BLaER1 treated with 17β-estradiol and CSF1 and Interleukin-3, amounts not matched to agents 10 nM and 100 nM (cell line): ENCODE results near the gene MRPS18A.

Experiments used
- H3K27ac ChIP-seq, 11 experiments: shearing (Covaris generic); formaldehyde crosslinking; 2 replicates each; pipeline ENCODE4 v1.8.1; 2022
- H3K27me3 ChIP-seq, 11 experiments: shearing (Covaris generic); formaldehyde crosslinking; 2 replicates each; pipeline ENCODE4 v1.8.1; 2022
- H3K36me3 ChIP-seq, 11 experiments: shearing (Covaris generic); formaldehyde crosslinking; 2 replicates each; pipeline ENCODE4 v1.8.1; 2022
- H3K4me1 ChIP-seq, 10 experiments: shearing (Covaris generic); formaldehyde crosslinking; 2 replicates each; pipeline ENCODE4 v1.8.1; 2022
- H3K4me2 ChIP-seq, 11 experiments: shearing (Covaris generic); formaldehyde crosslinking; 2 replicates each; pipeline ENCODE4 v1.8.1; 2022
- H3K4me3 ChIP-seq, 10 experiments: shearing (Covaris generic); formaldehyde crosslinking; 2 replicates each; pipeline ENCODE4 v1.8.1; 2022
- H3K9ac ChIP-seq, 11 experiments: shearing (Covaris generic); formaldehyde crosslinking; 2 replicates each; pipeline ENCODE4 v1.8.1; 2022
- H3K9me3 ChIP-seq, 11 experiments: shearing (Covaris generic); formaldehyde crosslinking; replicated peaks in 1 of 11; 2 replicates each; pipeline ENCODE4 v1.8.1; 2022
- H4K20me1 ChIP-seq, 11 experiments: shearing (Covaris generic); formaldehyde crosslinking; 2 replicates each; pipeline ENCODE4 v1.8.1; 2022
- Cebpa-rat ChIP-seq, 11 experiments: shearing (Covaris generic); IDR thresholded peaks; 2 replicates each; pipeline ENCODE4 v1.8.1; 2022

MRPS18A gene

GRCh38 chr6:43629505-43630300 is 57.9 kb downstream of the MRPS18A start:
- peak overlapping the region; percentile 85 to 99 (median 97) for H3K27ac ChIP-seq
- peak overlapping the region; percentile 85 to 98 (median 95) for H3K9ac ChIP-seq
- peaks cover 53 to 71% (median 67%) of the 10 kb centered on the region in 10 experiments for H3K4me1 ChIP-seq
- no peaks in the 10 kb centered on the region for H3K9me3 ChIP-seq
- TF ChIP-seq Cebpa-rat (IDR thresholded peaks at IDR 0.05) = peak; percentile 27 to 97 (median 89); a peak in 18 of 22 replicates
- H3K36me3 ChIP-seq = peaks cover 16 to 23% (median 19%) of the 10 kb centered on the region in 11 experiments
- peaks cover 0 to 30% (median 11%) of the 10 kb centered on the region in 11 experiments; a peak in 8 of 22 replicates for H4K20me1 ChIP-seq
- peak overlapping the region; percentile 64 to 98 (median 94) for H3K4me3 ChIP-seq
- H3K27me3 ChIP-seq = no peaks in the 10 kb centered on the region
- H3K4me2 ChIP-seq = peak overlapping the region; percentile 83 to 99 (median 94)

GRCh38 chr6:43629104-43629504 is 58.5 kb downstream of the MRPS18A start, which contains the start of gene GTPBP2:
Gene GTPBP2 (minus strand): TSS chr6:43629264. CDS start chr6:43629162, 102 bp downstream.
- peak within 1 kb of the TSS; percentile 89 to 99 (median 96) for H3K4me2 ChIP-seq
- H3K36me3 ChIP-seq = peaks cover 22 to 29% (median 25%) of the 10 kb centered on the region in 11 experiments
- peak within 1 kb of the TSS; percentile 85 to 98 (median 96) for H3K9ac ChIP-seq
- H3K9me3 ChIP-seq = no peaks in the 10 kb centered on the region
- no peaks in the 10 kb centered on the region for H3K27me3 ChIP-seq
- H3K4me3 ChIP-seq = peak within 1 kb of the TSS; percentile 85 to 98 (median 96)
- peaks cover 52 to 67% (median 62%) of the 10 kb centered on the region in 10 experiments for H3K4me1 ChIP-seq
- H3K27ac ChIP-seq = peak within 1 kb of the TSS; percentile 92 to 99 (median 97)
- peaks cover 0 to 36% (median 11%) of the 10 kb centered on the region in 11 experiments; a peak in 8 of 22 replicates for H4K20me1 ChIP-seq
- no peak for TF ChIP-seq Cebpa-rat (IDR thresholded peaks at IDR 0.05)

- peak overlapping the region; percentile 83 to 97 (median 92) for H3K4me2 ChIP-seq
- H4K20me1 ChIP-seq = peaks cover 0 to 40% (median 11%) of the 10 kb centered on the region in 11 experiments; a peak in 8 of 22 replicates
- H3K4me1 ChIP-seq = peaks cover 49 to 63% (median 58%) of the 10 kb centered on the region in 10 experiments
- H3K9me3 ChIP-seq = no peaks in the 10 kb centered on the region
- H3K9ac ChIP-seq = peak overlapping the region; percentile 85 to 98 (median 96)
- peaks cover 28 to 34% (median 31%) of the 10 kb centered on the region in 11 experiments for H3K36me3 ChIP-seq
- peak overlapping the region; percentile 92 to 99 (median 97) for H3K27ac ChIP-seq
- H3K4me3 ChIP-seq = peak overlapping the region; percentile 85 to 98 (median 96)
- H3K27me3 ChIP-seq = no peaks in the 10 kb centered on the region
- no peak for TF ChIP-seq Cebpa-rat (IDR thresholded peaks at IDR 0.05)
These were observed 59.0 kb downstream of the MRPS18A start for GRCh38 chr6:43628393-43629103.

GRCh38 chr6:43627008-43627825 is 60.4 kb downstream of the MRPS18A start:
- Histone ChIP-seq H3K27me3 (no peaks in the 10 kb centered on the region), H4K20me1 (peaks cover 0 to 52% (median 11%) of the 10 kb centered on the region in 11 experiments; a peak in 10 of 22 replicates), H3K4me2 (peak overlapping the region; percentile 83 to 97 (median 92)), H3K4me1 (peaks cover 39 to 50% (median 45%) of the 10 kb centered on the region in 10 experiments), H3K4me3 (peak overlapping the region in 9 of 10 experiments; percentile 15 to 97 (median 96); a peak in 16 of 20 replicates), H3K27ac (peak overlapping the region; percentile 8 to 99 (median 55); a peak in 19 of 22 replicates), H3K36me3 (peaks cover 40 to 47% (median 44%) of the 10 kb centered on the region in 11 experiments), H3K9me3 (no peaks in the 10 kb centered on the region), H3K9ac (peak overlapping the region; percentile 27 to 98 (median 95); a peak in 21 of 22 replicates)
- TF ChIP-seq Cebpa-rat (IDR thresholded peaks at IDR 0.05) = no peak

GRCh38 chr6:43625393-43625992 is 62.1 kb downstream of the MRPS18A start:
- 0 out of 22 replicates have a peak overlapping the region, but pooled peaks of 2 of the 11 experiments have one; percentile 92 for H3K4me2 ChIP-seq
- TF ChIP-seq Cebpa-rat (IDR thresholded peaks at IDR 0.05) = no peak
- H4K20me1 ChIP-seq = peaks cover 0 to 69% (median 15%) of the 10 kb centered on the region in 11 experiments; a peak in 11 of 22 replicates
- H3K36me3 ChIP-seq = peaks cover 57 to 65% (median 61%) of the 10 kb centered on the region in 11 experiments
- no peaks in the 10 kb centered on the region for H3K9me3 ChIP-seq
- no peaks in the 10 kb centered on the region for H3K27me3 ChIP-seq
- no peak overlapping the region for H3K9ac ChIP-seq
- peak overlapping the region in 2 of 11 experiments; percentile 96; a peak in 3 of 22 replicates for H3K27ac ChIP-seq
- peaks cover 27 to 42% (median 30%) of the 10 kb centered on the region in 10 experiments for H3K4me1 ChIP-seq
- no peak overlapping the region for H3K4me3 ChIP-seq

- peaks cover 64 to 71% (median 68%) of the 10 kb centered on the region in 11 experiments for H3K36me3 ChIP-seq
- H4K20me1 ChIP-seq = peaks cover 0 to 71% (median 15%) of the 10 kb centered on the region in 11 experiments; a peak in 11 of 22 replicates
- H3K4me1 ChIP-seq = peaks cover 22 to 45% (median 26%) of the 10 kb centered on the region in 10 experiments
- no peak overlapping the region for H3K4me2 ChIP-seq
- no peaks in the 10 kb centered on the region for H3K27me3 ChIP-seq
- no peak overlapping the region for H3K4me3 ChIP-seq
- no peaks in the 10 kb centered on the region for H3K9me3 ChIP-seq
- H3K9ac ChIP-seq = no peak overlapping the region
- TF ChIP-seq Cebpa-rat (IDR thresholded peaks at IDR 0.05) = no peak
- no peak overlapping the region for H3K27ac ChIP-seq
These were observed 62.8 kb downstream of the MRPS18A start for GRCh38 chr6:43624786-43625288.

- peaks cover 22 to 52% (median 26%) of the 10 kb centered on the region in 10 experiments for H3K4me1 ChIP-seq
- no peak for TF ChIP-seq Cebpa-rat (IDR thresholded peaks at IDR 0.05)
- peaks cover 69 to 78% (median 74%) of the 10 kb centered on the region in 11 experiments for H3K36me3 ChIP-seq
- peaks cover 0 to 72% (median 15%) of the 10 kb centered on the region in 11 experiments; a peak in 11 of 22 replicates for H4K20me1 ChIP-seq
- H3K4me3 ChIP-seq = no peak overlapping the region
- H3K9me3 ChIP-seq = no peaks in the 10 kb centered on the region
- H3K9ac ChIP-seq = no peak overlapping the region; a peak in 1 of 22 replicates
- no peaks in the 10 kb centered on the region for H3K27me3 ChIP-seq
- H3K27ac ChIP-seq = no peak overlapping the region
- H3K4me2 ChIP-seq = no peak overlapping the region
These were observed 63.5 kb downstream of the MRPS18A start for GRCh38 chr6:43623880-43624785.
